HL-60 (cell line): Measurements from ENCODE around the gene PRPSAP2.

Source experiments
- DNase-seq, 2 experiments: peaks; one replicate each; pipeline ENCODE4 v3.0.0-alpha.2; 2010 to 2020; ENCODE audit warnings: low read depth in 1 of 2, low spot score in 1 of 2
- H3K27ac ChIP-seq: fragments of 250-450 bp; sonication (Bioruptor Pico); replicated peaks from 2 replicates; pipeline ENCODE4 v1.5.1; 2020; ENCODE audit warnings: mild to moderate bottlenecking, moderate library complexity
- H3K27me3 ChIP-seq: fragments of 250-450 bp; sonication (Bioruptor Pico); 2 replicates; pipeline ENCODE4 v1.5.1; 2021; ENCODE audit warnings: mild to moderate bottlenecking, moderate library complexity; ENCODE audit not compliant: insufficient read depth, poor library complexity, severe bottlenecking
- H3K4me3 ChIP-seq: replicated peaks from 2 replicates; pipeline ENCODE4 v1.5.1; 2011; ENCODE audit warnings: mild to moderate bottlenecking, control low read depth, low read length; ENCODE audit not compliant: insufficient read depth
- CTCF ChIP-seq: IDR thresholded peaks from one replicate; pipeline ENCODE4 v1.5.1; 2011; ENCODE audit warnings: low read length, control low read depth, inconsistent platforms; ENCODE audit not compliant: insufficient read depth
- GABPA ChIP-seq: IDR thresholded peaks from 2 replicates; pipeline ENCODE4 v1.6.1; 2012; ENCODE audit warnings: low read depth
- POLR2AphosphoS5 ChIP-seq: IDR thresholded peaks from 2 replicates; pipeline ENCODE4 v1.6.1; 2012; ENCODE audit warnings: low read depth
- SPI1 ChIP-seq: IDR thresholded peaks from 2 replicates; pipeline ENCODE4 v1.6.1; 2012; ENCODE audit warnings: low read depth, mild to moderate bottlenecking, borderline replicate concordance
- TF ChIP-seq, protein P1 (sequence below): IDR thresholded peaks from 2 replicates; pipeline ENCODE4 v1.6.1; 2012; ENCODE audit warnings: low read depth; ENCODE audit not compliant: insufficient replicate concordance

Gene PRPSAP2

GRCh38 chr17:18974407-18975149 lies 116.6 kb downstream of the PRPSAP2 start:
- TF ChIP-seq POLR2AphosphoS5 (no peak), CTCF (no peak), GABPA (no peak), SPI1 (no peak)
- TF ChIP-seq, protein P1, sequence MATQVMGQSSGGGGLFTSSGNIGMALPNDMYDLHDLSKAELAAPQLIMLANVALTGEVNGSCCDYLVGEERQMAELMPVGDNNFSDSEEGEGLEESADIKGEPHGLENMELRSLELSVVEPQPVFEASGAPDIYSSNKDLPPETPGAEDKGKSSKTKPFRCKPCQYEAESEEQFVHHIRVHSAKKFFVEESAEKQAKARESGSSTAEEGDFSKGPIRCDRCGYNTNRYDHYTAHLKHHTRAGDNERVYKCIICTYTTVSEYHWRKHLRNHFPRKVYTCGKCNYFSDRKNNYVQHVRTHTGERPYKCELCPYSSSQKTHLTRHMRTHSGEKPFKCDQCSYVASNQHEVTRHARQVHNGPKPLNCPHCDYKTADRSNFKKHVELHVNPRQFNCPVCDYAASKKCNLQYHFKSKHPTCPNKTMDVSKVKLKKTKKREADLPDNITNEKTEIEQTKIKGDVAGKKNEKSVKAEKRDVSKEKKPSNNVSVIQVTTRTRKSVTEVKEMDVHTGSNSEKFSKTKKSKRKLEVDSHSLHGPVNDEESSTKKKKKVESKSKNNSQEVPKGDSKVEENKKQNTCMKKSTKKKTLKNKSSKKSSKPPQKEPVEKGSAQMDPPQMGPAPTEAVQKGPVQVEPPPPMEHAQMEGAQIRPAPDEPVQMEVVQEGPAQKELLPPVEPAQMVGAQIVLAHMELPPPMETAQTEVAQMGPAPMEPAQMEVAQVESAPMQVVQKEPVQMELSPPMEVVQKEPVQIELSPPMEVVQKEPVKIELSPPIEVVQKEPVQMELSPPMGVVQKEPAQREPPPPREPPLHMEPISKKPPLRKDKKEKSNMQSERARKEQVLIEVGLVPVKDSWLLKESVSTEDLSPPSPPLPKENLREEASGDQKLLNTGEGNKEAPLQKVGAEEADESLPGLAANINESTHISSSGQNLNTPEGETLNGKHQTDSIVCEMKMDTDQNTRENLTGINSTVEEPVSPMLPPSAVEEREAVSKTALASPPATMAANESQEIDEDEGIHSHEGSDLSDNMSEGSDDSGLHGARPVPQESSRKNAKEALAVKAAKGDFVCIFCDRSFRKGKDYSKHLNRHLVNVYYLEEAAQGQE, result no peak
- H3K4me3 ChIP-seq, result no peak overlapping the region
- no peaks in the 10 kb centered on the region for H3K27me3 ChIP-seq
- DNase-seq, result no peak
- H3K27ac ChIP-seq, result no peak overlapping the region

- no peak overlapping the region for H3K4me3 ChIP-seq
- no peak for DNase-seq
- H3K27me3 ChIP-seq, result no peaks in the 10 kb centered on the region
- H3K27ac ChIP-seq, result no peak overlapping the region
- no peak for TF ChIP-seq GABPA
Measured at GRCh38 chr17:18975597-18975996, 117.7 kb downstream of the PRPSAP2 start.

DNA sequence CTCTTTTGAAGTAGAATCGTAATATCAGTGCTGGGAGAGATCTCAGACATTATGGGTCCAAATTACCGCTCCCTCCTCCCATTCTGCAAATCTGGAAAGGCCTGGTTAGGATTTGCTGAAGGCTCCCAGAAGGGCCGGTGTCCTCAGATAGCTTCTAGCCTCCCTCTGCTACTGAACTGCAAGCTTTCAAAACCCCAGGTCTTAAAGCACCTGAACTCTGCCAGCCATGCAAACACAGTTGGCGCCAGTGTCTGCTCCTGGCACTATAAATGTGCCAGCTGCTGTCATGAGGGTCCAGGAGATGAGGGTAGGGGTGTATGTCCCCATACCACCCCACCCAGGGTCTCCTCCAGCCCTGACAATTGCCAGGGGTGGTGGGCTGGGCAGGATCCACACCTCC lies 118.3 kb downstream of the PRPSAP2 start:
- no peak overlapping the region for H3K27ac ChIP-seq
- no peaks in the 10 kb centered on the region for H3K27me3 ChIP-seq
- TF ChIP-seq GABPA (no peak), SPI1 (no peak), CTCF (no peak), POLR2AphosphoS5 (no peak)
- TF ChIP-seq, protein P1, result no peak
- DNase-seq, result no peak
- H3K4me3 ChIP-seq, result no peak overlapping the region

DNA sequence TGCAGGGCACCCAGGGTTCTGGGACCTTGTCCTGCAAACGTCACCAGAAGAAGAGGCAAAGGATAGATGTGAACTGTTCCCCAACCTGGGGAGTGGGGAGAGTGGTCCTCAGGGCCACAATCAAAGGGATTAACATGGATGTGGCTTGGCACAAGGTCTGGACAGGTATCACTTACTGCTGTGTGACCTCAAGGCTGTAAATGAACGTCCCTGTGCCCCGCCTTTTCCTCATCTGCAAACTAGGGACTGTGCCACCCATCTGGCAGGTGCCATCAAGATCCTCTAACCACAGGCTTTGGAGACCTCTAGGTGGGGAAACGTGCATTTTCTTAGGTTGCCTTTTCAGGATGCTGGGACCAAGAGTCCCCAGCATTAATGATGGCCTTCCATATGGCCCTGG lies 119.1 kb downstream of the PRPSAP2 start:
- TF ChIP-seq GABPA (no peak), CTCF (no peak), POLR2AphosphoS5 (no peak), SPI1 (no peak)
- no peak for DNase-seq
- no peak overlapping the region for H3K4me3 ChIP-seq
- H3K27me3 ChIP-seq, result no peaks in the 10 kb centered on the region
- no peak overlapping the region for H3K27ac ChIP-seq
